CD4-positive, alpha-beta T cell treated with Interleukin-4 for 1 hour (primary cell): ENCODE measurements around the gene CFAP43.

ENCODE experiments used
- DNase-seq, 2 donors: peaks; one replicate each; pipeline ENCODE4 v3.0.0-alpha.2; 2020 to 2022

CFAP43 gene

GRCh38 chr10:104130041-104130440, 102.1 kb downstream of the CFAP43 start:
- no peak for DNase-seq

DNA sequence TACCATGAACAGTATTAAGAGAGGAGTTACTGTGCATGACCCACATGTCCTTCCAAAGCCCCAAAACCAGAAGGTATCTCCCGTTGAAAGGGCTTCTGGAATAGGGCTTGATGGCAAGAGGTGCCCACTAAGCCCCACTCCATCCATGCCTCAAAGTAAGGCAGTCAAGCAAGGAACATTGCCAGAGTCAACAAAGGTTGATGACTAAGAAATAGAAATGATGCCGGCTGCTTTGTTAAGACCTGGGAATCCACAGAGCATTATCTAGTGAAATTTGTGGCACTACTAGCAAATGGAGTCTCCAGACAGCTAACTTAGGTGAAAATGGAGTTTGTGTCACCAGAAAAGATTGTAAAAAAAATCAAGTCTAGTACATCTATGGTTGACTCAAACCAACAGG, 104.0 kb downstream of the CFAP43 start:
- DNase-seq = no peak

- peak in 1 of 2 donors; percentile 13 for DNase-seq
These were observed 104.8 kb downstream of the CFAP43 start for GRCh38 chr10:104127411-104127810.

GRCh38 chr10:104123397-104123796, 108.8 kb downstream of the CFAP43 start:
- peak in 1 of 2 donors; percentile 33 for DNase-seq

DNA sequence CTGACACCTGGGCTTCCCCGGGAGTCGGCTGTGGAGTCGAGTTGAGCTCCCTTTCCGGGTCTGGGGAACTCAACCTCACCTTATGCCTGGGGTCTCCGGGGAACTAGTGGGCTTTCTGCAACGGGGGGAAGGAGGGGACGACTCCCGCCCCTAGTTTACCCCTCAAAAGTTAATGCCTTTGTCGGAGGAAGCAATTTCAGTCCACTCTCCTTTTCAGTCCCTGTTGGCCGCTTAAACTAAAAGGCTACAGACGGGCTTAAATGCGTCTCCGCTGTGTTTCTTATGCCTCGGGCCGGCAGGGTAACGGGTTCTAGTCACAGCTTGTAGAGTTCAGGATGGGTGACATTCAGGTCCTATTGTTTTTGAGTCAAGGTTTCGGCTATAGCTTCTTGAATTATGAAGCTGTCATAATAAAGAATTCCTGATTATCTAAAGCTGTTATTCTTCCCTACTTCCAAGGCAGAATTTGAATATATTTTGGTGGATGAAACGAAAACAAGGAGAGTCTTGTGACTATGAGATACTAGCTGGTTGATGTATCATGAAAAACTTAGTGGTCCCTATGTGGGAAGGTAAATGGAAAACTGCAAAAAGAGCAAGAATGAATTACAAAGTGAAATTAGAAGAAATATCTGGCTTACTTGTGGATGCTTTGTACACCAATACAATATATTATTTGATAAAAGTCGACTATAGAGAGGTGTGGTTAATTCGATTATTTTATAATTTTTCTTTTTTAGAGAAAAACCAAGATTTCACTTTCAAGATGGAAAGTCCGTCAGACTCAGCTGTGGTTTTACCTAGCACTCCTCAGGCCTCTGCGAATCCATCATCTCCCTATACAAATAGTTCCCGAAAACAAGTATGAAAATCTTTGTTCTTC, 109.7 kb downstream of the CFAP43 start:
- DNase-seq = no peak

- peak; percentile 99 for DNase-seq
These were observed 110.5 kb downstream of the CFAP43 start, which contains the start of gene SFR1 for GRCh38 chr10:104121485-104122224. Gene SFR1 (plus strand): TSS chr10:104122171. CDS start chr10:104122184, 13 bp downstream.

GRCh38 chr10:104120903-104121484, 111.2 kb downstream of the CFAP43 start:
- peak; percentile 93 to 96 for DNase-seq

DNA sequence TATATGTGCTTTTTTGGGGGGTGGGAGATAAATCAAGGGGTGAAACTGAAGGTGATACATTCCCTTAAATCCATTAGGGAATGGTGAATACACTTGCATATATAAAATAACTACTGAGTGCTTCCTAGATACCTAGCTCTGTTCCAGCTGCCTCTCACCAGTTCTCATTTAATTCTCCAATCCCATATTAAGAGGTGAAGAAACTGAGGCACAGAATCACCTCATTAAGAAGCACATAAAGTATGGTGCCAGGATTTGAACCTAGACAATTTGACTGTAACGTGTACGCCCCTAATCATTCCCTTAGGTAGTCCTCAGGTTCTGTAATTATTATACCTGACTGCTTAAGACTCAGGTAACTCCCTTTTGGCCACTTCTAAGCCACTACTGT, 111.7 kb downstream of the CFAP43 start:
- no peak for DNase-seq

DNA sequence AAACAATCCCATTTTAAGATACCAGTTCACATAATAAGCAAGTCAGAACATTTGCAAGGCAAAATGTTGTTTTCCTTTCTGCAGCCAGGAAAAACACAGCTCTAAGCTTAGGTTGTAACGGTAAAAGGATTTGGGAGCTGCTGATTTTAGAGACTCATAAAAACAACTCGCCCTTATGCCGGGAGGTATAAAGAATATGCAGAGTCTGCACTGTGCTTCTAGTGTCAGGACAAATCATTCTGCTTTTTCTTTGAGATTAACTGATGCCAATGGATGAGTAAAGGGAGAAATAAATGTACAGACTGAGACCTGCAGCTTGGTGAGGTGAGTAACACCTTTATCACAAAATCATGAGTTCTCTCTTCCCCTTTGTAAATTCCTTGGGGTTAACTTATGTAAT, 112.2 kb downstream of the CFAP43 start:
- DNase-seq = no peak

DNA sequence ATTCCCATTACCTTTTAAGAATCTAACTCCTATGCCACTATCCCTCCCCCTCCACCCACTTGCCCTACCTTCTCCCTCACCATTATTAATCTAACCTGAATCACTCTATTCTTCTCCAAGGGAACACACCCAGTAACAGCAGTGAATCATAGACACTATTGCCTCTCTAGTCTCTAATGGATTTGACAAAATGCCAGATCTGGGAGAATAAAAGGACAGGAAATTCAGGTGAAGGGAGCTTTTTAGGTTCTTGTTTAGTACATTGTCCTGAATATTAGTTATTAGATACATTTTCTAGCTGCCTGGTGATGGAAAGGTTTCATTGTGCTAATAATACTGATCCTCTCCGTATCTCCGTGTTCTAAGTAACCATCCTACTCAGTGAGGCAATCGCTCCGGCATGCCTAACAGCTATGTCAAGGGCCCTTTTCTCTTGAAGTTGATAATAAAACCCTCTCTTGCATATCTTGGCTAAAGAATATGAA, 114.3 kb downstream of the CFAP43 start:
- no peak for DNase-seq

DNA sequence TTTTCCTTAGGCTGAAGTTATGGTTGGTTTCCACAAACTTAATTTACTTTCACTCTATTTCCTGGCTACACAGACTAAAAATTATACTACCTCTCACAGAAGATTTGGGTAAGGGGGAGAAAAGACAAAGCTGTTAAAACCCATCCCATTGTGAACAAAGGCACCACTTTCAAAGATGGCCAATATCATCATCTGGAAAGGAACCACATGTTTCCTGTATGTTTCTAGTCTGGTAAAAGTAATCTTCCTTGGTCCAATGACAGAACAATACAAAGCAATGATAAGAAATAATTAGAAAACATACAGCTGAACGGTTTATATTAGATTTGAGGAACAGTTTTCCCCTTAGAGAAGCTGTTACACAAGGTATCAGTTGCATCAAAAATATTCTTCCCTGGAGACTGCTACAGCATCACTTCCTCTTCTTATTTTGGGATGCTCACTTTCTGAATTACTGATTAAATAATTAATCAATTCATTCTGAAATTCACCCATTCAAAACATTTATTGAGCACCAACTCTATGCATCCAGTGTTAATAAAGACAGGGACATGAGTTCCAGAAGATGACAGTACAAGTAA, 118.7 kb downstream of the CFAP43 start:
- DNase-seq = no peak

DNA sequence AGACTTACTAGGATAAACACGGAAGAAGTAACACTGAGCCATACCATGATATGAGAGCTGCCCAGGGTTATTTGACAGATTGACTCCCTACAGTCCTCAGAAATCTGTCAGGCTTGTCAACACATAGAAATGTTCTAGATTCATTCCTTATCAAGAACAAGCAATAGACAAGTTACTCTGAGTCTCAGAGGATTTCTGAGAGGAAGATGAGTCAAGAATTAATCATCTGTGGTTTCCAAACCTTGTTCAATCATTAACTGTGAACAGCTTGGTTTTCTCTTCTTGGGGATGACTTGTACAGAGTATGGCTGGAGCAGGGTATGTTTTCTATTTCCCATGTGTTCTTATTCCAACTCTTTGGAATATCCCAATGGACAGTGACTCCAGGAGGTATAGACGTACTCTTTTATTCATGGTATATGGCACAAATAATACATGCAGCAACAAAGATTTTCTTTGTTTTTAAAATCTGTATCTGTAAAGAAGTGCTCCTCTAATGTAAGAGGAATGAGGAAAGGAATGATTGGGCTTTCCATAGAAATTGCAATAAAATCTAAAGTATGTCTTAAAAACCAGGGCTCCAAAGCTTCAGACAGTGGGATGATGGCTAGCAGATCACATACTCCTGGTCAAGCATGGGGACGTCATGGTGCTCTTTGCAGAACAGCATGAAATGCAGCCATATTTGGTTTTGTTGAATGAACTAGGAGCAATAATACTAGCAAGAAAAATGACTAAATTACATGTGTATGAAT, 122.1 kb downstream of the CFAP43 start:
- DNase-seq = no peak

DNA sequence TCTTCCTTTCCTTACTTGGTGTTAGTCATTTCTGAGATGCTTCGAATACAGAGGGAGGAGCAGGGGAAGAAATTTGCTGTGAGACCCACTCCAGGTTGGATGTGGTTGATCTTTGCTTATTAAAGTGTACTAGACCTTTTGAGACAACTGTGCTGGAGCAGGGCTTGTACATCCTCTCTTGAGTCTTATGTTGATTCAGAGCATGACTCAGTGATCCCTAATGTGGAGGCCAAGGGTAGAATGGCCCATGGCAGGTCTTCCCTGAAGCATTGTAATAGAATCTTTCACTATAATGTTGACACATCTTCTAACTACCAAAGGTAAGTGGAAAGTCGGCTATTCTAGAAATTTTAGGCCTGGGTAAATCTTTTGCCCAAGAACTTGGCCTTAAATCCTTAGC, 127.2 kb downstream of the CFAP43 start:
- DNase-seq = no peak

GRCh38 chr10:104104418-104104817, 127.7 kb downstream of the CFAP43 start:
- DNase-seq = no peak

DNA sequence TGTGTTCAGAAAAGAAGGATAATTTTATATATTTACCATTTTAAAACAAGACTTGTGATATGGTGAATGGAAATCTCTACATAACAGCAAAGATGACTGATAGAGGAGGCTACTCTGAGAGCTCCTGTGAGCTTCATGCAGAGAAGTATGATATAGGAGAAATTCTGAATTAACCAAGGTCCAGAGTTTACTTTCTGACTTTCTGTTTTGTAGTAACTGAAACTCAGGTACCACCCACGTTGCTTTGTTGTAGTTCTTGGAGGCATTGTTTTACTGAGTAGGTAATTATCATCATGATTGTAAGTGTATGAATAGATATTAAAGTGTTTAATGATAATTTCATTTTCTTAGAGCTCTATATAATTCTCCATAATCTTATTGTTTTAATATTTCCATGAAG, 128.2 kb downstream of the CFAP43 start:
- DNase-seq = no peak

GRCh38 chr10:104101902-104102301, 130.3 kb downstream of the CFAP43 start:
- no peak for DNase-seq

GRCh38 chr10:104100795-104101194, 131.4 kb downstream of the CFAP43 start:
- no peak for DNase-seq

- DNase-seq = no peak
These were observed 132.2 kb downstream of the CFAP43 start for GRCh38 chr10:104099941-104100340.

GRCh38 chr10:104099269-104099668, 132.9 kb downstream of the CFAP43 start:
- DNase-seq = no peak

GRCh38 chr10:104098358-104098925, 133.7 kb downstream of the CFAP43 start:
- no peak for DNase-seq

GRCh38 chr10:104096692-104097091, 135.5 kb downstream of the CFAP43 start:
- no peak for DNase-seq

- no peak for DNase-seq
These were observed 139.4 kb downstream of the CFAP43 start for GRCh38 chr10:104092749-104093148.
